C4-2B (cell line): ENCODE measurements around the gene LPP.

Experiments used
- H3K27ac ChIP-seq: fragments of 450-650 bp; 2 replicates; pipeline ENCODE4 v1.5.1; 2017
- ZFX ChIP-seq: fragments of 450-650 bp; IDR thresholded peaks from 2 replicates; pipeline ENCODE4 v1.6.1; 2017
- TF ChIP-seq, protein P1 (sequence below): fragments of 450-650 bp; conservative IDR thresholded peaks from 2 replicates; pipeline ENCODE4 v1.5.1; 2017; ENCODE audit warnings: mild to moderate bottlenecking

The LPP gene

GRCh38 chr3:188792793-188793192 lies 638.8 kb downstream of the LPP start:
- no peak overlapping the region for H3K27ac ChIP-seq
- TF ChIP-seq ZFX: no peak
- TF ChIP-seq, protein P1, sequence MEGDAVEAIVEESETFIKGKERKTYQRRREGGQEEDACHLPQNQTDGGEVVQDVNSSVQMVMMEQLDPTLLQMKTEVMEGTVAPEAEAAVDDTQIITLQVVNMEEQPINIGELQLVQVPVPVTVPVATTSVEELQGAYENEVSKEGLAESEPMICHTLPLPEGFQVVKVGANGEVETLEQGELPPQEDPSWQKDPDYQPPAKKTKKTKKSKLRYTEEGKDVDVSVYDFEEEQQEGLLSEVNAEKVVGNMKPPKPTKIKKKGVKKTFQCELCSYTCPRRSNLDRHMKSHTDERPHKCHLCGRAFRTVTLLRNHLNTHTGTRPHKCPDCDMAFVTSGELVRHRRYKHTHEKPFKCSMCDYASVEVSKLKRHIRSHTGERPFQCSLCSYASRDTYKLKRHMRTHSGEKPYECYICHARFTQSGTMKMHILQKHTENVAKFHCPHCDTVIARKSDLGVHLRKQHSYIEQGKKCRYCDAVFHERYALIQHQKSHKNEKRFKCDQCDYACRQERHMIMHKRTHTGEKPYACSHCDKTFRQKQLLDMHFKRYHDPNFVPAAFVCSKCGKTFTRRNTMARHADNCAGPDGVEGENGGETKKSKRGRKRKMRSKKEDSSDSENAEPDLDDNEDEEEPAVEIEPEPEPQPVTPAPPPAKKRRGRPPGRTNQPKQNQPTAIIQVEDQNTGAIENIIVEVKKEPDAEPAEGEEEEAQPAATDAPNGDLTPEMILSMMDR: no peak; the same call in 1 of the 2 replicates

DNA sequence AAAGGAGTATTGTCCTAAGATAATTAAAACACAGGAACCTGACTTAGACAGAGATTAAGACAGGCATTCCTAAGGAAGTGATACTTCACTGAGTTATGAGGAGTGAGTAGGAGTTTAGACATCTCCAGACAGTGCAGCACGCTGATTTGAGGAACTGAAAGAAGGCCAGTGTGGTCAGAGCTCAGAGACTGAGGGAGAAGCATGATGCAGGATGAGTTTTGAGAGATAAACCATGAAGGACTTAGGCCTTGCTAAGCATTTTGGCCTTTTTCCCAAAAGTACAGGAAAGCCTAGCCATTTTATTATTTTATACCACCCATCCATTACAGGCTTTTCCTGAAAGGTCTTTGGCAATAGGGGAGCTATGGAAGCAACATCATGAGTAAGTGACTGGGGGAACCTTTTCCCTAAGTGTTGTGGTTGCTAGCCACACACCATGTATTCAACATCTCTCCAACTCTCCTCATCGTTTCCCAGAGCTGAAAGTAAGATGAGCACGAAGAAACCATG lies 642.2 kb downstream of the LPP start:
- no peak overlapping the region for H3K27ac ChIP-seq
- TF ChIP-seq ZFX: no peak
- TF ChIP-seq, protein P1: no peak

GRCh38 chr3:188797045-188797444 lies 643.1 kb downstream of the LPP start:
- no peak for TF ChIP-seq ZFX
- TF ChIP-seq, protein P1: no peak
- no peak overlapping the region for H3K27ac ChIP-seq

DNA sequence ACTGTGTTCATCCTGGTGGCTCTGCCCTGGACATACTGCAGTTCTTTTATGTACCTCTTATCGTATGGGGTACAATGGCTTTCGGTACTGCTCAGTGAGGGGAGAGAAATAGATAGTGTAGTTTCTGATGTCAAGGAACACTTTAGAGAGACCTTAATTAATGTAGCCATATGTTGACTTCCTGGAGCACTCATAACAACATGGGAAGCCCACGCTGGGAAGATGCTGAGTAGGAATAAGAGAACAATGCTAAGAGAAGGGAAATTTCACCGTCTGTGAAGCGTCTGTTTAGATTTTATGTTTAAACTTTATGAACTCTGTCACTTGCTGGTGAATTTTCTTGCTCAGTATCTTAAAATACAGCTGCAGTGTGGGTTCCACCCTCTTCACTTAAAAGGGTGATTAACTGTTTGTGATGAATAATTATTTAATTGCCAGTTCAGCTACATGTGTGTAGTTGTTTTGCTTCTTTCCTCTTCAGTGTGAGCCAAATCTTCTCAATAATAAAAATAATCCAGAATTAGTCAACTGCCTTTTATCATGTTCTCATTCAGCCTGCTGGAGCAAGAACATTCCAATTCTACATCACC lies 644.7 kb downstream of the LPP start:
- H3K27ac ChIP-seq: no peak overlapping the region
- TF ChIP-seq ZFX: no peak
- TF ChIP-seq, protein P1: no peak

- TF ChIP-seq, protein P1: no peak
- TF ChIP-seq ZFX: no peak
- H3K27ac ChIP-seq: no peak overlapping the region
Observed at GRCh38 chr3:188801393-188801792, 647.4 kb downstream of the LPP start.

GRCh38 chr3:188802645-188803044 lies 648.7 kb downstream of the LPP start:
- H3K27ac ChIP-seq: no peak overlapping the region
- TF ChIP-seq, protein P1: no peak
- TF ChIP-seq ZFX: no peak

GRCh38 chr3:188807006-188807405 lies 653.0 kb downstream of the LPP start:
- TF ChIP-seq, protein P1: no peak
- no peak for TF ChIP-seq ZFX
- no peak overlapping the region for H3K27ac ChIP-seq
